DOHH2 (cell line): ENCODE data around the gene CRYBB3.

Experiments
- H3F3A ChIP-seq: fragments of 200-600 bp; sonication (generic), shearing (Covaris generic); 2 replicates; pipeline ENCODE4 v1.6.0; 2016; ENCODE audit warnings: antibody characterized with exemption, mild to moderate bottlenecking; ENCODE audit not compliant: control insufficient read depth, insufficient read depth
- H3K27ac ChIP-seq: fragments of 200-600 bp; sonication (generic); 2 replicates; pipeline ENCODE4 v1.5.1; 2014; ENCODE audit warnings: low read depth, mild to moderate bottlenecking, low read length, moderate library complexity
- H3K27me3 ChIP-seq: fragments of 200-600 bp; sonication (generic); 2 replicates; pipeline ENCODE4 v1.6.1; 2014; ENCODE audit warnings: mild to moderate bottlenecking, low read length, mixed read lengths; ENCODE audit not compliant: control insufficient read depth
- H3K36me3 ChIP-seq: fragments of 200-600 bp; sonication (generic); 2 replicates; pipeline ENCODE4 v1.6.1; 2014; ENCODE audit warnings: mild to moderate bottlenecking, low read length, moderate library complexity, mixed read lengths; ENCODE audit not compliant: control insufficient read depth
- H3K4me1 ChIP-seq: fragments of 200-600 bp; sonication (generic); 2 replicates; pipeline ENCODE4 v1.6.1; 2014; ENCODE audit warnings: mild to moderate bottlenecking, low read length, mixed read lengths; ENCODE audit not compliant: control insufficient read depth
- H3K4me2 ChIP-seq: fragments of 200-600 bp; sonication (generic); 2 replicates; pipeline ENCODE4 v1.6.0; 2014; ENCODE audit warnings: mild to moderate bottlenecking, low read length, moderate library complexity
- H3K4me3 ChIP-seq: fragments of 200-600 bp; sonication (generic); 2 replicates; pipeline ENCODE4 v1.5.1; 2014; ENCODE audit warnings: mild to moderate bottlenecking, low read length, mixed read lengths
- H3K79me2 ChIP-seq: fragments of 200-600 bp; sonication (generic); 2 replicates; pipeline ENCODE4 v1.6.1; 2014; ENCODE audit warnings: mild to moderate bottlenecking, low read length, mixed read lengths; ENCODE audit not compliant: control insufficient read depth
- H3K9me2 ChIP-seq: fragments of 200-600 bp; sonication (generic); replicated peaks from 2 replicates; pipeline ENCODE4 v1.6.1; 2014; ENCODE audit warnings: mild to moderate bottlenecking, low read length, mixed read lengths; ENCODE audit not compliant: control insufficient read depth
- H3K9me3 ChIP-seq: fragments of 200-600 bp; sonication (generic); 2 replicates; pipeline ENCODE4 v1.6.1; 2014; ENCODE audit warnings: antibody characterized with exemption, low read length, mixed read lengths; ENCODE audit not compliant: control insufficient read depth, insufficient read depth
- H4K20me1 ChIP-seq: fragments of 200-600 bp; sonication (generic); 2 replicates; pipeline ENCODE4 v1.6.0; 2014; ENCODE audit warnings: low read depth, mild to moderate bottlenecking, antibody characterized with exemption, low read length, moderate library complexity; ENCODE audit not compliant: control insufficient read depth, insufficient read depth
- CTCF ChIP-seq: fragments of 200-600 bp; sonication (generic); IDR thresholded peaks from one replicate; pipeline ENCODE4 v1.5.1; 2014; ENCODE audit warnings: antibody characterized with exemption, mild to moderate bottlenecking, low read depth, low read length; ENCODE audit not compliant: poor library complexity, severe bottlenecking
- EZH2phosphoT487 ChIP-seq: fragments of 200-600 bp; sonication (generic); IDR thresholded peaks from 2 replicates; pipeline ENCODE4 v1.6.1; 2017; ENCODE audit warnings: borderline replicate concordance, mild to moderate bottlenecking, antibody characterized with exemption, low read length, moderate library complexity, mixed read lengths

CRYBB3 gene

GRCh38 chr22:25165785-25166184 is 33.9 kb upstream of the CRYBB3 start:
- Histone ChIP-seq H3F3A (no peaks in the 10 kb centered on the region), H3K27ac (no peak overlapping the region), H3K4me3 (no peak overlapping the region), H3K9me3 (no peaks in the 10 kb centered on the region), H3K4me1 (no peaks in the 10 kb centered on the region), H3K79me2 (no peaks in the 10 kb centered on the region), H3K36me3 (no peaks in the 10 kb centered on the region), H3K27me3 (no peaks in the 10 kb centered on the region), H4K20me1 (no peaks in the 10 kb centered on the region), H3K9me2 (no peaks in the 10 kb centered on the region), H3K4me2 (no peak overlapping the region)
- TF ChIP-seq EZH2phosphoT487 (no peak), CTCF (no peak)

GRCh38 chr22:25166266-25167040 is 33.2 kb upstream of the CRYBB3 start:
- no peaks in the 10 kb centered on the region for H3F3A ChIP-seq
- no peak overlapping the region for H3K4me2 ChIP-seq
- no peaks in the 10 kb centered on the region for H3K27me3 ChIP-seq
- H3K9me2 ChIP-seq = no peaks in the 10 kb centered on the region
- no peaks in the 10 kb centered on the region for H3K9me3 ChIP-seq
- H3K79me2 ChIP-seq = no peaks in the 10 kb centered on the region
- no peaks in the 10 kb centered on the region for H3K4me1 ChIP-seq
- no peak overlapping the region for H3K27ac ChIP-seq
- no peak overlapping the region for H3K4me3 ChIP-seq
- H4K20me1 ChIP-seq = no peaks in the 10 kb centered on the region
- no peaks in the 10 kb centered on the region for H3K36me3 ChIP-seq
- TF ChIP-seq EZH2phosphoT487 = no peak
- no peak for TF ChIP-seq CTCF

GRCh38 chr22:25167082-25167481 is 32.6 kb upstream of the CRYBB3 start:
- no peaks in the 10 kb centered on the region for H3K9me2 ChIP-seq
- H3K4me2 ChIP-seq = no peak overlapping the region
- H3K4me1 ChIP-seq = no peaks in the 10 kb centered on the region
- no peak for TF ChIP-seq CTCF
- TF ChIP-seq EZH2phosphoT487 = no peak
- no peaks in the 10 kb centered on the region for H3K27me3 ChIP-seq
- H3K4me3 ChIP-seq = no peak overlapping the region
- no peaks in the 10 kb centered on the region for H3K9me3 ChIP-seq
- no peak overlapping the region for H3K27ac ChIP-seq
- H3F3A ChIP-seq = no peaks in the 10 kb centered on the region
- no peaks in the 10 kb centered on the region for H3K36me3 ChIP-seq
- H4K20me1 ChIP-seq = no peaks in the 10 kb centered on the region
- H3K79me2 ChIP-seq = no peaks in the 10 kb centered on the region
